Measurements from ENCODE around the gene CSF1R.

Gene CSF1R

GRCh38 chr5:150085950-150086715 lies at the start of gene CSF1R:
CSF1R (minus strand) TSS chr5:150086554; CDS start chr5:150086427, 127 bp downstream.
- DNase-seq (ENCODE audit: low read depth in 1 of 2, low spot score in 1 of 2), result no peak

DNA sequence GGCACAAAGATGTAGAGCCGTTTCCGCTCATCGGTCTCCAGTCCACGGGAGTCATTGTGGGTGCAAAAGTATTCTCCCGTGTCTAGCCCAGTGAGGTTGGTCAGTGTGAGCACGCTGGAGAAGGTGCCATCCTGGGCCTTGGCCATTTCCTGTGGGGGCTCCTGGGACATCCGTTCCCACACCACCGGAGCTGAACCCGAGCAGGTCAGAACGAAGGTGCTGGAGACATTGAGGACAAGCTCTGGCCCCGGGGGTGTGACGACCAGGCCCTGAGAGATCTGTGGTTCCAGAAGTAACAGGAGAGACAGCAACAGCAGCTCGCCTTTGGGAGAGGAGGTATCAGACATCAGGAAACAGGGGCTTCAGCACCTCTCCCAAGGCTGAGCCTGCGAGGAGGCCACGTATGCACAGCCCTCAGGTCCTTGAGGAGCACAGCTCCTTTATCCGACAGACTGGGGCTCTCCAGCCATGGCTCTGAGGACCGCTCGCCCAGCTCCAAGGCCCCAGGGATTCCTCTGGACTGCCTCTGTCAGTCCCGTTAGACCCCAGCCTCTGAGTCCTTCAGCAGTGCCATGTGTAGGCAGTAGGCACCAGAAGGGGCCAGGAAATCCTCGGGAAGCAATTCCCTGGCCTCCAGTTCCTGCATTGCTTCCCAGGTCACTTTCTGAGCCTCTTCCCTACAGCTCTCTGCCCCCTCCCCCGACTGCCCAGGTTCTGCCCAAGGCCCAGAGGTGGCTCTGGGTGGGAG lies 49.4 kb upstream of the CSF1R start:
- no peak for DNase-seq (ENCODE audit: low read depth in 1 of 2, low spot score in 1 of 2)

- DNase-seq (ENCODE audit: low read depth in 1 of 2, low spot score in 1 of 2), result no peak
Observed at GRCh38 chr5:150134198-150134588, 47.8 kb upstream of the CSF1R start.

DNA sequence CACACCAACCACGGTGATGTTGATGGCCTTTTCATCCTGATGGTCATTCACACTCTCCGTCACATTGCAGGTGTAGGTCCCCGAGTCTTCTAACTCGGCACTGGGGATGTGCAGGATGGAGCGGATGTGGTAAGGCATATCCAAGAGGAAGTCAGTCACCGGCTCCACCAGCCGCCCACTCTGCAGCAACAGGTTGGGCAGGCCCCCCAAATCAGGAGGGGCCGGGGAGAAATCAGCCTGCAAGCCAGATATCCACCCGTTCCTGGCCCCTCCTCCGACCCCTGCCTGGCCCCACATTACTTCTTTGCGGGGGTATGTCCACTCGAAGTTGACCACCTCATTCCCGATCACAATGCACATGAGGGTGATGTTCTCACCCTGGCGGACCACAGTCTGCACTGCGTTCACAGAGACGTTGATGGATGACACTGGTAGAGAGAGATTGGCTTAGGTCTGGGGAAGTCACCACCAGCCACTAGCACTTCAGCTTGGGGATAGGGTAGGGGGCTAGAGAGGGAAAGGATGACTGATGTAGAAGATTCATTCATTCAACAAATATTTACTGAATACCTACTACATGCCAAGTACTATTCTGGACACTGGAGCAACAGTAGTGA lies 47.3 kb upstream of the CSF1R start:
- no peak for DNase-seq (ENCODE audit: low read depth in 1 of 2, low spot score in 1 of 2)

- DNase-seq (ENCODE audit: low read depth in 1 of 2, low spot score in 1 of 2), result no peak
Observed at GRCh38 chr5:150132740-150133139, 46.4 kb upstream of the CSF1R start.

GRCh38 chr5:150131978-150132694 lies 45.8 kb upstream of the CSF1R start:
- DNase-seq (ENCODE audit: low read depth in 1 of 2, low spot score in 1 of 2), result no peak

DNA sequence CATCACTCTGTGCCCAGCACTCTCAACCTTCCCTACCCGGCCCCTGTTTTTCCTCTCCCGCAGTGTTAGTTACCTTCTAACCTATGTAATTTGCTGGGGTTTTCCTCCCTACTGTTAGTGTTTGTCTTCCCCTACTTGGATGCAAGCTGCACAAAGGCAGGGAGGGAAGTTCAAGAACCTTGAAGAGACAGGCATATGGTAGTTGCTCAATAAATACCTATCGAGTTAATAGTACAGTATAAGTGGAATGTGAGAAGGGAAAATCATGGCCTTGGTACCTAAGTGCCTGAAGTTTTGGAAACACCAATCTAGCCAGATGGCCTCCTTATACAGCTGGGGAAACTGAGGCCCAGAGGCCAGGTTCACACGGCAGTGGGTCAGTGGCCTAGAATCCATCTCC lies 45.1 kb upstream of the CSF1R start:
- no peak for DNase-seq (ENCODE audit: low read depth in 1 of 2, low spot score in 1 of 2)

DNA sequence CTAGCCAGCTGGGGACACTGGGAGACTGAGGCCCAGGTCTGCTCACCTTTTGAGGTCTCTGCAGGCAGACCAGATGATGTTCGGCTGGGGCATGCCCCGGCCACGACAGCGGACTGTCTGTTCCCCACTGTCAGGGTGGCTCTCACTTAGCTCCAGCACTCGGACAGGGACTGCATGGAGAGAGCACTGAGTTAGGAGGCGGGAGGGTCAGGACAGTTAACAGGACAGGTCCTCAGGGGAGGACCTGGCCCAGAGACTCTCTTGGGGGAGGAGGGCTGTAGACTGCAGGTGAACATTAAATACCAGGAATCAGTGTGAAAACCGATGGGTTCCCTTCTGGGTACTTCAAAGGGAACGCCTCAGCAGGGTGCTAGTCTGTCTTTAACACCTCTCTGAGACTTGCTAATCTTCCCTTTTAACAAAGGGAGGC lies 44.2 kb upstream of the CSF1R start:
- DNase-seq (ENCODE audit: low read depth in 1 of 2, low spot score in 1 of 2), result no peak

DNA sequence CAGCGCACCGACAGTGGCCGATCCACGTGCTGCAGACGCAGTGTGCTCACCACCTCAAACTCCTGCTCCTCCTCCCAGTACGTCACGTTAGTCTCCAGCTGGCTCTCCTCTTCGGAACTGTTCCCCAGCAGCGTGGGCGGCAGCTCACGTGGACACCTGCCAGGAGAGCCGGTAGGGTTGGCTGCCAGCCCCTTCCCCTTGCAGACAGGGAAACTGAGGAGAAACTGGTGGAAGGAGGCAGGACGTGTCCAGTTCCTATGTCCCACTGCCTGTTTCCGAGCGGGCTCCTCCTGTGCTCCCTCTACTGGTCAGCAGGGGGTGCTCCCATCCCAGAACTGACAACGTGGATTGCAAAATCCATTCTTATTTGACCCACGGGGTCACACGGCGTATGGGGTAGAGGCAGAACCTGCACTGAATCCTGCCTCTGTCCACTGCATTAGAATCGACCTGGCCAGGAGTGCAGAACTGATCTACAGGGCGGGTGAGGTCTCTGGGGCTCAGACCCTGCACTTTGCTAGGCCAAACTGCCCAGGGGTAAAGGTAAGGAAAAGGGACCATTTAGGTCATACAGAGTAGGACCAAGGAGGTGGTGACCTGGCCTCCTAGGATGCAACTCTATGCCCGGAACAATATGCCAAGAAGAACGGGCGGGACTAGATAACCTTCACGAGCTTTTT lies 43.6 kb upstream of the CSF1R start:
- DNase-seq (ENCODE audit: low read depth in 1 of 2, low spot score in 1 of 2), result peak in 1 of 2 donors; percentile 4

DNA sequence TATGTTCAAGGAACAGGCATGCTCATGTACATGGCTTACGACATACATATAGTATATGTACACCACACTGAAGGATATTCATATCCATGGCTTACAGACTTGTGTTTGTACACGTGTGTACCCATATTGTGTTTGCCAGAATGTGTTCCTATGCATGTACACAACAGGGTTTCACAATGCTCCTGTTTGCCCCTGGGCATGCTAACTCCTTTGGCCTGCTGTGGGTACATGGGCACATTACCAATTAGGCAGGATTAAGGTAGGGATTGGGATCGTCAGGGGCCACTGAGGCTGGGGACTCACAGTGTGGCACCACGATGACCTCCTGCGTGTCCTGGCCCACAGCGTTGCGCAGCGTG lies 43.1 kb upstream of the CSF1R start:
- no peak for DNase-seq (ENCODE audit: low read depth in 1 of 2, low spot score in 1 of 2)

DNA sequence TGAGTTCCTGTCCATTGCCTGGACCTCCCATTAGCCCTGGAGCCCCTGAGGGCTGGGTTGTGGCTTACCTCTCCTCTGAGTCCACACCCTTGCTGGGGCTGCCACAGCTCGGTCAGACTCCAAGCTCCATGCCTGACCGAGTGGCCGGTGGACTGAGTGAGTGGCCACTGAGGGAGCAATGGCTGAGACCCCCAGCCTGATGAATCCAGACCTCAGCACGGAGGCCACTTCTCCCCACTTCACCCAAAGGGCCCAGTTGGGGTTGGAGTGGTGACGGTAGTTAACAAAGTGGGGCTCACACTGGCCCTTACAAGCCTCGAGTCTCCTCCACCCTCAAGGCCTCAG lies 40.5 kb upstream of the CSF1R start:
- no peak for DNase-seq (ENCODE audit: low read depth in 1 of 2, low spot score in 1 of 2)

GRCh38 chr5:150126199-150126920 lies 40.0 kb upstream of the CSF1R start:
- no peak for DNase-seq (ENCODE audit: low read depth in 1 of 2, low spot score in 1 of 2)

DNA sequence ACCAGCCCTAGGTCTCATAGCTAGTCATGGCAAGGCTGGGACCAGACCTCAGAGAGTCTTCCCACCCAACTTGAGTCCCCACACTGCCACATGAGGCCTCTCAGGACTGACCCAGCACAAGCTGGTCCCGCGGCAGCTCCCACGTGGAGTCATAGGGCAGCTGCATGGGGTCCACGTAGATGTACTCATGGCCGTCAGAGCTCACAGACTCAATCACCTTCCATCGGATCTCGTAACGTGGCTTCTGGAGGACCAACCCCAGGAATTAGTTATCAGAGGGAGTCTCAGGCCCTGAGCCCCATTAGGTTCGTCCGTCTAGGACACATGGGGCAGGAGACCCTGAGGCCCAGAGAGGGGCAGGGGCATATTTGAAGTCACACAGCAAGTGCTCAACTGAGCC lies 39.0 kb upstream of the CSF1R start:
- DNase-seq (ENCODE audit: low read depth in 1 of 2, low spot score in 1 of 2), result no peak

DNA sequence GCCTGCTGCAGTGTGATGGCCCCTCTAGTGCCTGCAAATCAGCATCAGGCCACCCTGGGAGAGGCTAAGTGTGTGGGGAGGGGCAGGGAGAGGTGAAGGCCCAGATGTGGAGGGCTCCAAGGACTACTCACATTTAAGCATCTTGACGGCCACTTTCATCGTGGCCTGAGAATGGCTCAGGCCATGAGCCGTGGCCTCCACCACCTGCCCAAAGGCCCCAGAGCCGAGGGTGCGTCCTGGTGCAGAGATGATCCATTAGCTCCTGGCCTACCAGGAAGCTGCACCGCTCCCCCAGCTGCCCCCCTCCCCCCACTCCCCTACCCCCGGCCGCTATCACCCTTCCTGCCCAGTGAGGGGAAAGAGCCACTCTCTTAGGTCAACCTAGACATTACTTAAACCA lies 38.2 kb upstream of the CSF1R start:
- no peak for DNase-seq (ENCODE audit: low read depth in 1 of 2, low spot score in 1 of 2)

DNA sequence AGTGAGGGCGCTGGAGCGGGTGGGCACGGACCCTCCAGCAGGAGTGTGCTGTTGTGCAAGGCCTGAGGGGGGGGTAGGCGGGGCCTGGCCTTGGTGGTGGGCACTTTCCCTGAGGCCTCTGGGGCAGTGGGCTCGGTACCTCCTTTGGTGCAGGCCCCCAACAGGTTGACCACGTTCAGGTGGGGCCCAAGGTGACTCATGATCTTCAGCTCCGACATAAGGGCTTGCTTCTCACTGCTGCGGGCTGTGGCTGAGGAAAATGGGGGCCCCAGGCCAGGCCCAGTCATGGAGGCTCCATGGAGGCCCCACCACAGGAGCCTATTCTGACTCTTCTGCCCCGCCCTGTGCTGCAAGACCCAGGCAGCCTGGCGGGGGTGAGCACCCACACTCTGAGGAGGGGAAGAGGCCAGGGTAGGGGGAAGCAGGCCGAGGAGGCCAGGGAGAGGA lies 37.8 kb upstream of the CSF1R start:
- DNase-seq (ENCODE audit: low read depth in 1 of 2, low spot score in 1 of 2), result no peak

DNA sequence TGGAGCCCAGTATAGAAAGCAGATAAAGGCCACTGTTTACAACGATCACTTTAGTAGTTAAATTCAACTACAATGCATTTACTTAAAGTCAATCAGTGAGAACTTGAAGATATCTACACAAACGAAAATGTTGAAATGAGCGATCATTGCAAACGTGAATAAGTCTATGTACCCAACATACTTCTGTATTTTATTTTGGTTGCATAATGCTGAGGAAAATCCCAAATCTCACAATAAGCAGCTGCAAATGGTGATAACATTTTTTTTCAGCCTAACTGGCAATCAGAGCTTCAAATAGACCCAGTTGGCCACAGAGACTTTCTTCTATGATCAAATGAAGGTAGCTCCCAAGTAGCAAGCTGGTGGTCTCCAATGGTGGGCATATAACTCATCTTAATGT lies 37.2 kb upstream of the CSF1R start:
- no peak for DNase-seq (ENCODE audit: low read depth in 1 of 2, low spot score in 1 of 2)

DNA sequence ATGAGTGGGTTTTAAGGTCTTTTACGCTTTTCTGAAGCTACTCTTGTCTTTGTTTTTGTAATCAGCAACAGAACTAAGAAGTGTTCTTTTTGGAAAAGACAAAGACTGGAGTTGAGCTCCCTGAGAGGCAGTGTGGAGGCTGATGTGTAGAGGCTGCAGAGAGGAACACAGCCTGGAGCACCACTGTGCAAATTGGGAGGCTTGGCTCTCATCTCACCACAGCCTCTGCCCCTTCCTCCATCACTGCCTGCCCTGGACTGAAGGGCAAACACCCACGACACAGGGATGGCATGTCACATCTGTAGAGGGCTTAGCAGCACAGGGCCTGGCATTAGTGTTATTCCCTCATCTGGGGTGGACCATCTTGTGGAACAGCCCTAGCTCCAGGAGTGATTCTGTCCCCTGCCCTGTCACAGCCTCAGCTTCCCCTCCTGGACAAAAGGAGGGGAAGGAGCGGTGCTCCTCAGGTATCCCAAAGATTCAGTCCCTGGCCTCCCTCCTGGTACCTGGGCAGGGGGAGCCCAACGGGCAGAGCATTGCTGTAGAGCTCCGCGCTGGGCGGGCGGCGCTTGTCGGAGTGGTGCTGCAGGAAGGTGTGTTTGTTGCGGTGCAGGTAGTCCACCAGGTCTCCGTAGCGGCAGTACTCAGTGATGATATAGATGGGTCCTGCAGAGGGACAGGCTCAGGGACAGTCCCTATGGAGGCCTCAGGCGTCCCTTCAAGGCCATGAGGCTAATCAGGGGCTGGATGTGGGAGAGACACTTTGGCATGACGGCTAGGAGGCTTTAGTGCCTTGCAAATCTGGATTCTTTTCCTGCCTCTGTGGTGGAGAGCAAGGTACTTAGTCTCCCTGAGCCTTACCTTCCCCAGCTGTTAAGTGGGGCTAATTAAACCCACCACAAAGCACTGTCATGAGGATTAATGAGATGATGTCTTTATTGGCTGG lies 36.5 kb upstream of the CSF1R start:
- no peak for DNase-seq (ENCODE audit: low read depth in 1 of 2, low spot score in 1 of 2)

- no peak for DNase-seq (ENCODE audit: low read depth in 1 of 2, low spot score in 1 of 2)
Observed at GRCh38 chr5:150122158-150122510, 35.8 kb upstream of the CSF1R start.

GRCh38 chr5:150121448-150122157 lies 35.2 kb upstream of the CSF1R start:
- DNase-seq (ENCODE audit: low read depth in 1 of 2, low spot score in 1 of 2), result no peak
